GM18502 (cell line): ENCODE measurements around the gene OXA1L.
"Not testable (repeated sequence)": the region's sequence is repeated elsewhere in the genome, so short reads cannot be mapped to it uniquely, and the experiment has no call there.

ENCODE experiments used
- ATAC-seq: cut with Tn5 transposase; IDR thresholded peaks from one replicate; pipeline ENCODE4 v1.9.1; 2021; ENCODE audit warnings: mild to moderate bottlenecking; ENCODE audit not compliant: unreplicated experiment, poor library complexity

The OXA1L gene

DNA sequence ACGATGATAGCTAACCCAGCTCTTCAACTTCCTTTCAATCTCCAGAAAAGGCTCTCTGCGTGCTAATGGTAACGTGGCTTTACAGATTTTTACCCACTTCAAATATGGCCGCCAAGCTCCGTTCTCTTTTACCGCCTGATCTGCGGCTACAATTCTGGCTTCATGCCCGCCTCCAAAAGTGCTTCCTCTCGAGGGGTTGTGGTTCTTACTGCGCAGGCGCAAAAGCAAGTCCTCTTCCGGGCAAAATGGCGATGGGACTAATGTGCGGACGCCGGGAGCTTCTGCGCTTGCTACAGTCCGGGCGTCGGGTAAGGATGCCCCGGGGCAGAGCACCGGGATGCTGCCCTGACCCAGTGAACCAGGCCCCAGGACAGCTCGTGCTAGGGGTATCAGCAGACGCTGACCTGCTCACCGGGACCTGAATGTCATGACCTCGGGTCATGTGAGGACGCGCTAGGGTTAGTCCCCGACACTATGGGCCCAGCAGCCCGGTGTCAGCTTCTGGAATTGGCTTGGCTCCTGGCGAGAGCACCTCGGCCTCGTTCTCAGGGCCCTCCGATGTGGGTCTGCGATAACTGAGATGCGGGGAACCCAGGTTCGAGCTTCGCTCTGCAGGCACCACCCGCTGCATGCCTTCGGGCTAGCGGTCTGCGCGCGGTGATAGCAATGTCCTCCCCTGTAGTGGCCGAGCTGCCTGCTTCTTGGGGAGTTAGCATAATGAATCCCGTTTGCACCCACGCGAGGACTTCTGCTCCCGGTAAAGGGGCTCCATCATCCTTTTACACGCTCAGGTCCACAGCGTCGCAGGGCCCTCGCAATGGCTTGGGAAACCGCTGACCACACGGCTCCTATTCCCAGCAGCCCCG lies at the start of gene OXA1L:
OXA1L (plus strand) TSS at position 232 of the 866 bp plus-strand sequence; CDS start at position 246, 14 bp downstream.
- ATAC-seq = peak; percentile 81

GRCh38 chr14:22718091-22718490 lies 48.4 kb upstream of the OXA1L start:
- ATAC-seq = no peak

DNA sequence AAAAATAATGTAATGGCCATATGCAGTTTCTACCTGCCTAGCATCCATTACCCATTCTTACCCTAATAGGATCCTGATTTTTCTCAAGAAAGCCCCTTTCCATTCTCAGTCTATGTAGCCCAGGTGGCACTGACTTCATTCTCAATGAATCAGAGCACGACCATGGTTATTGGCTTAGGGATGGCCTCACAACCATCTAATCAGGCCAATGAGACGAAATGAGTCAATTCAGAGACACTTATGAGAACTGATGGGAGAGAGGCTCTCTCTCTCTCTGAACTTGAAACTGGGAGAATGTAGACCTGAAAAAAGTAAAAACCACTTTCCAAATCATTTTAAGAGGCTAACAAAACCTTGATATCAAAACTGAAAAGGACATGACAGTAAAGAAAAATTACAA lies 45.3 kb upstream of the OXA1L start:
- ATAC-seq = no peak

GRCh38 chr14:22723815-22724214 lies 42.7 kb upstream of the OXA1L start:
- no peak for ATAC-seq

DNA sequence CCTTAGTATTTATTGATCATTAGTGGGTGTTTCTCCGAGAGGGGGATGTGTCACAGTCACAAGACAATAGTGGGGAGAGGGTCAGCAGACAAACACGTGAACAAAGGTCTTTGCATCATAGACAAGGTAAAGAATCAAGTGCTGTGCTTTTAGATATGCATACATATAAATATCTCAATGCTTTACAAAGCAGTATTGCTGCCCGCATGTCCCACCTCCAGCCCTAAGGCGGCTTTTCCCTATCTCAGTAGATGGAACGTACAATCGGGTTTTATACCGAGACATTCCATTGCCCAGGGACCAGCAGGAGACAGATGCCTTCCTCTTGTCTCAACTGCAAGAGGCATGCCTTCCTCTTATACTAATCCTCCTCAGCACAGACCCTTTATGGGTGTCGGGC lies 41.6 kb upstream of the OXA1L start:
- not testable (repeated sequence) for ATAC-seq

DNA sequence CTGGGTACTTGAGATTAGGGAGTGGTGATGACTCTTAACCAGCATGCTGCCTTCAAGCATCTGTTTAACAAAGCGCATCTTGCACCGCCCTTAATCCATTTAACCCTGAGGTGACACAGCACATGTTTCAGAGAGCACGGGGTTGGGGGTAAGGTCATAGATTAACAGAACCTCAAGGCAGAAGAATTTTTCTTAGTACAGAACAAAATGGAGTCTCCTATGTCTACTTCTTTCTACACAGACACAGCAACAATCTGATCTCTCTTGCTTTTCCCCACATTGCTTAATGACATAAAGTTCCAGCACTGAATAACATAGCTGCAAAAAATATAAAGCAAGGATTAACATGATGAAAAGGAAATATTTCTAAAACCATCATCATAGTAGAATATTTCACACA lies 41.1 kb upstream of the OXA1L start:
- ATAC-seq = not testable (repeated sequence)

GRCh38 chr14:22726012-22726411 lies 40.5 kb upstream of the OXA1L start:
- ATAC-seq = no peak

GRCh38 chr14:22732062-22732461 lies 34.4 kb upstream of the OXA1L start:
- not testable (repeated sequence) for ATAC-seq

DNA sequence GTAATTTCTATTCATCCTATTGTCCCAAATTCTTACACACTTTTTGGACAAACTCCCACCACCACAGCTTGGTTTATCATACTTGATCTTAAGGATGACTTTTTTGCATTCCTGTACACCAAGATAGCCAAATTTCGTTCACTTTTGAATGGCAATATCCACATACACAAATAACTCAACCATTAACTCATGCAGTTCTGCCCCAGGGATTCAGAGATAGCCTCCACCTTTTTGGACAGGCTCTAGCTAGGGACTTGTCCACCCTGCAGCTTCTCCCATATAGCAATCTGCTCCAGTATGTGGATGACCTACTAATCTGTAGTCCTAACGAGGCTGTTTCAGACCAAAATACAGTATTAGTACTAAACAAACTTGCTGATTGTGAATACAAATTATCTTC lies 32.7 kb upstream of the OXA1L start:
- no peak for ATAC-seq

GRCh38 chr14:22735096-22735495 lies 31.4 kb upstream of the OXA1L start:
- ATAC-seq = no peak

GRCh38 chr14:22736384-22736783 lies 30.1 kb upstream of the OXA1L start:
- not testable (repeated sequence) for ATAC-seq

DNA sequence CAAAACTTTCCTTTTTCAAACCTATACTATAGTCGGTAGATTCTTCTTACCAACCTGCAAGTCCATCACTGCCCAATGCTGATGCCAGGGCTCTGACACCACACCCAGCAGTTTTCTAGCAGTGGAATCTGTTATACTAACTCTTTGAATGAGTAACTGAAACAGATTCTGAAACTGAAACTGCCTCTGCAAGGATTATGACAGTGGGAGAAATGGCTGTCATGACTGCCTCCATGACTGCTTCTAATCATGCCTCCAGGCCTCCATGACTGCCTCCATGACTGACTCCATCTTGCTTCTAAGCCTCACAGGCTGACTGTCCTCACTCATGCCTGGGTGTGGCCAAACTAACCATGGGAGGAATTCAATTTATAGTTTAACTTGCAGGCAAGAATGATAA lies 29.4 kb upstream of the OXA1L start:
- ATAC-seq = peak; percentile 82

DNA sequence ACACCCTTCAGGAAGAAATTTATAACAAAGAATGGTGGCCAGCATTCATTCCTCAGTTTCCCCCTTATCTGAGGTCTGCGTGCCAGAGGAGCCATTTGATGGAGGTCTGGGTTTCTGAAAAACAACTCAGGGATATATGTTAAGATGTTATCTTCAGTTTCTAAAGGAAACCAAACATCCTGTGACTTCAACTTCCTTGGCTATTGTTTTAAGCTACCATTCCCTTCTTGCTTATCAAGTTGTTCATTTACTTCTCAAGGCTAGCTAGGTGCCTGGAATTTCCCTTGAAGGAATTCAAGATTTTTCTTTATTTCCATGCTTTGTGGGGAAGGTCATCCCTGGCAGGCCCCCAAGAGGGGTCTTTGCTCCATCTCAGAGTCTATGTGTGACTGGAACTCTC lies 27.1 kb upstream of the OXA1L start:
- ATAC-seq = no peak

DNA sequence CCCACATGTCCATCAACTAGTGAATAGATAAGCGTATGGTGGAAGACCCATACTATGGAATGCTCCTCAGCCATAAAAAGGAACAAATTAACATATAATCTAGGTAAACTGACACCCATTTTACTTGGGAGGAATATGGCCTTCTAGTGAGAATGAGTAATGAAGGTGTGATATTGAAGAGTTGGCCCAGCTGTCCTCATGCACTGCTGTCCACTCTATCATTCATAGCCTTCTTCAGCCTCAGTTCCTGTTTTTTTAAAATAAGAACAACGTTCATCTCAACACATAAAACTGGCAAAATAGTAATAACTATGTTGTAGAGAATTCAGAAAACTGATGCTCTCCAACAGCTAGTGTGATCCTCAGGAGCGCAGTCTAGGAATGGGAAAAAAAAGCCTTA lies 26.5 kb upstream of the OXA1L start:
- ATAC-seq = no peak

- no peak for ATAC-seq
These were observed 18.7 kb upstream of the OXA1L start for GRCh38 chr14:22747769-22748168.

DNA sequence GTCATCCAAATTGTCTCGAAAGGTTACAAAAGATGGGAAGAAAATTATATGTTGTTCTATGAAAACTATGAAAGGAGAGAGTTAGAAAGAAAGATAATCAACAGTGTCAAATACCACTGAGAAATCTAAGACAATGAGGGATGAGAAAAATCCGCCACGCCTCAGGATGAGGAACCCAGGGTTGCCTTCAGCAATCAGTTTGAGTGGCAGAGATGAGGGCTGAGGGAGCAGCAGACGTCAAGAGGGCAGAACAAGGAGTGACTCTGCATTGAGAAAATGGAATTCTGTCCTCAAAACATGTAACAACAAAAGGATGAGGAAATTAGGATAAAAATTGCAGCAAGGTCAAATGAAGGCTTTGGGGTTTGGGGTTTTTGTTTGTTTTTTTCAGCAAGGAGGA lies 18.3 kb upstream of the OXA1L start:
- ATAC-seq = no peak

- no peak for ATAC-seq
These were observed 17.8 kb upstream of the OXA1L start for GRCh38 chr14:22748631-22749068.

DNA sequence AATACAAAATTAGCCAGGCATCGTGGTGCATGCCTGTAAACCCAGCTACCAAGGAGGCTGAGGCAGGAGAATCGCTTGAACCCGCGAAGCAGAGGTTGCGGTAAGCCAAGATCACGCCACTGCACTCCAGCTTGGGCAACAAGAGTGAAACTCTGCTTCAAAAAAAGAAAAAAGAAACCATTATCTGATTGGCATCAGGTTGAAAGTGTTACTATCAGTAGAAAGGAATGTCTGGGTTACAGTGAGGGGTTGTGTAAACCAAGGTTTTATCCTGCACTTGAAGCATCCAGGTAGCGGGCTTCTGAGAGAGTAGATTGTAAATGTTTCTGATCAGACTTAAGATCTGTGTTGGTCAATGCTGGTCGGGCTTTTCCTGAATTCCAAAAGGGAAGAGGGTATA lies 14.1 kb upstream of the OXA1L start:
- no peak for ATAC-seq

- no peak for ATAC-seq
These were observed 12.9 kb upstream of the OXA1L start for GRCh38 chr14:22753586-22753985.

GRCh38 chr14:22757972-22758650 lies 8.4 kb upstream of the OXA1L start:
- ATAC-seq = not testable (repeated sequence)

DNA sequence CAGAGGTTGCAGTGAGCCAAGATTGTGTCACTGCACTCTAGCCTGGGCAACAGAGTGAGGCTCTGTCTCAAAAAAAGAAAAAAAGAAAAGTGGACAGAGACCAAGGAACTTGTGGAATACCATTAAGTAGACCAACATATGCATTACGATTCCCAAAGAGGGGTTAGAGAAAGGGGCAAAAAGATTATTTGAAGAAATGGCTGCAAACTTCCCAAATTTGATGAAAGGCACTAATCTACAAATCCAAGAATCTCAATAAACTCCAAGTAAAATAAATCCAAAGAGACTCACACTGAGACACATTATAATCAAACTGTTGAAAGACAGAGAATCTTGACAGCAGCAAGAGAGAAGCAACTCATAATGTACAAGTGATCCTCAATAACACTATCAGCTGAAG lies 4.8 kb upstream of the OXA1L start:
- no peak for ATAC-seq

- no peak for ATAC-seq
These were observed 2.1 kb upstream of the OXA1L start for GRCh38 chr14:22764382-22764781.
